A549 (cell line): ENCODE results near the gene LAMA2.

Experiments
- HDAC2 ChIP-seq: fragments of 200-600 bp; sonication (generic); IDR thresholded peaks from 2 replicates; pipeline ENCODE4 v1.6.1; 2016
- KDM1A ChIP-seq: fragments of 200-600 bp; sonication (generic); IDR thresholded peaks from 2 replicates; pipeline ENCODE4 v1.6.1; 2016; ENCODE audit warnings: low read depth, mild to moderate bottlenecking
- MAZ ChIP-seq: fragments of 150-350 bp; IDR thresholded peaks from 2 replicates; pipeline ENCODE4 v1.6.1; 2014; ENCODE audit warnings: antibody characterized with exemption, low read depth, low read length, borderline replicate concordance
- POLR2A ChIP-seq: IDR thresholded peaks from 2 replicates; pipeline ENCODE4 v1.6.1; 2012; ENCODE audit warnings: mild to moderate bottlenecking, low read length
- TP53 ChIP-seq: fragments of 250-450 bp; sonication (Bioruptor Pico); IDR thresholded peaks from 2 replicates; pipeline ENCODE4 v1.5.0; 2021; ENCODE audit warnings: mild to moderate bottlenecking, moderate library complexity

GRCh38 chr6:129335792-129336191, 452.9 kb downstream of the LAMA2 start:
- TF ChIP-seq KDM1A (no peak), HDAC2 (no peak), TP53 (CRISPR knock-in tag) (no peak), POLR2A (no peak), MAZ (no peak)
